ENCODE results near the gene TNIP2.

DNA sequence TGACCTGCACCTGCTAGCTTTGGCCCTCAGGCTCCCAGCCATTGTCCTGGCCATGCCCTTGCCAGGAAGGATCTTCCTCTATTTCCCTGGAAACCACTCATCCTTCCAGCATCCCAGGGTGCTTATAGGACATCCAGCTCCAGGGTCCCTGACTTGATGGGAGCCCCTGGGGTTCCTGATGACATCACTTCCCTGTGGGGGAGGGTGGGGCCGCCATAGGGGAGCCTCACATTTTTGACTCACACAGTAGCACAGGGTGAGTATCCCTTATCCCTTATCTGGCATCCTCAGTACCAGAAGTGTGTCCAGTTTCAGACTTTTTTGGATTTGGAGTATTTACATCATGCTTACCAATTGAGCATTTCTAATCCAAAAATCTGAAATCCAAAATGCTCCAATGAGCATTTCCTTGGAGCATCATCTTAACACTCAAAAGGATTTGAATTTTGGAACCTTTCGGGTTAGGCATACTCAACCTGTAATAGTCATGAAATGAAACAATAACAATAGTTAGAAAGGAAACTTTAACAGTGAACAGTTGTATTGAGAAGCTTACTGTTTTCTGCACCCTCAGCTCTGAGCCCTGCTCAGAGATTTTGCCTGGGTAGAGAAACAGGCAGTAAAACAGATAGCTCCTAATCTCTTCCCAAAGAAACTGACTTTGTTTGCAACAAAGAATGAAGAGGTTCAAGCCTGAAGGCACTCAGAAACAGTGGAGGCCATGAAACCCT lies 22.1 kb downstream of the TNIP2 start:
- TF ChIP-seq, protein P1, sequence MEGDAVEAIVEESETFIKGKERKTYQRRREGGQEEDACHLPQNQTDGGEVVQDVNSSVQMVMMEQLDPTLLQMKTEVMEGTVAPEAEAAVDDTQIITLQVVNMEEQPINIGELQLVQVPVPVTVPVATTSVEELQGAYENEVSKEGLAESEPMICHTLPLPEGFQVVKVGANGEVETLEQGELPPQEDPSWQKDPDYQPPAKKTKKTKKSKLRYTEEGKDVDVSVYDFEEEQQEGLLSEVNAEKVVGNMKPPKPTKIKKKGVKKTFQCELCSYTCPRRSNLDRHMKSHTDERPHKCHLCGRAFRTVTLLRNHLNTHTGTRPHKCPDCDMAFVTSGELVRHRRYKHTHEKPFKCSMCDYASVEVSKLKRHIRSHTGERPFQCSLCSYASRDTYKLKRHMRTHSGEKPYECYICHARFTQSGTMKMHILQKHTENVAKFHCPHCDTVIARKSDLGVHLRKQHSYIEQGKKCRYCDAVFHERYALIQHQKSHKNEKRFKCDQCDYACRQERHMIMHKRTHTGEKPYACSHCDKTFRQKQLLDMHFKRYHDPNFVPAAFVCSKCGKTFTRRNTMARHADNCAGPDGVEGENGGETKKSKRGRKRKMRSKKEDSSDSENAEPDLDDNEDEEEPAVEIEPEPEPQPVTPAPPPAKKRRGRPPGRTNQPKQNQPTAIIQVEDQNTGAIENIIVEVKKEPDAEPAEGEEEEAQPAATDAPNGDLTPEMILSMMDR (IDR thresholded peaks at IDR 0.05): no peak
- TF ChIP-seq POLR2A (IDR thresholded peaks at IDR 0.05; ENCODE audit: low read depth) (no peak), POLR2AphosphoS5 (IDR thresholded peaks at IDR 0.05) (no peak)

Data from esophagus muscularis mucosa (tissue), 3 donors.